ENCODE results near the gene APBA2. TPM values are rescaled to one million over a fixed set of nuclear protein-coding genes. Genes with fewer than 3 reads are reported as not detected.
"Not testable (repeated sequence)": the region's sequence is repeated elsewhere in the genome, so short reads cannot be mapped to it uniquely, and the experiment has no call there.

APBA2 gene
- total RNA-seq, 1 donor from 2014 or later, result 11.7 TPM

GRCh38 chr15:29159771-29160455, 274.1 kb downstream of the APBA2 start:
- DNase-seq (ENCODE audit: low read depth), result no peak

- no peak for DNase-seq (ENCODE audit: low read depth)
Measured at GRCh38 chr15:29162411-29162810, 276.6 kb downstream of the APBA2 start.

GRCh38 chr15:29167122-29167521, 281.3 kb downstream of the APBA2 start:
- not testable (repeated sequence) for DNase-seq (ENCODE audit: low read depth)

Other genes starting within 250 kb of the APBA2 start
- 0.89 TPM in 1 of 2 replicates, not detected in the other for gene GOLGA8M, start 173.6 kb upstream of the APBA2 start, total RNA-seq
- gene GOLGA6L7, start 37.3 kb upstream of the APBA2 start, total RNA-seq, result not detected in 2 replicates

Data from renal cortical epithelial cell (primary cell).